HAP-1 (cell line): ENCODE measurements around the gene MKNK1.

Experiments
- DNase-seq, 2 experiments: peaks; one replicate each; pipeline ENCODE4 v3.0.0-alpha.2; 2016 to 2020; ENCODE audit warnings: low spot score in 2 of 2
- H3K27me3 ChIP-seq: fragments of 250-450 bp; sonication (Bioruptor Pico); 2 replicates; pipeline ENCODE4 v1.5.1; 2020; ENCODE audit warnings: low read depth, mild to moderate bottlenecking, moderate library complexity
- H3K36me3 ChIP-seq: fragments of 250-450 bp; sonication (Bioruptor Pico); replicated peaks from 2 replicates; pipeline ENCODE4 v1.5.1; 2020; ENCODE audit warnings: mild to moderate bottlenecking
- H3K4me1 ChIP-seq: fragments of 250-450 bp; sonication (Bioruptor Pico); 2 replicates; pipeline ENCODE4 v1.5.1; 2020; ENCODE audit warnings: mild to moderate bottlenecking
- H3K4me3 ChIP-seq: fragments of 250-450 bp; sonication (Bioruptor Pico); 2 replicates; pipeline ENCODE4 v1.5.1; 2020; ENCODE audit warnings: mild to moderate bottlenecking, moderate library complexity
- H3K9me3 ChIP-seq: fragments of 250-450 bp; sonication (Bioruptor Pico); 2 replicates; pipeline ENCODE4 v1.5.1; 2020; ENCODE audit warnings: mild to moderate bottlenecking, moderate library complexity
- in situ Hi-C: fragments of 300-500 bp; cut with MboI; formaldehyde crosslinking; loops from 3 replicates; pipeline ENCODE4 v1.14.3; 2020; ENCODE audit warnings: low sequenced_read_pairs, inconsistent platforms, mixed read lengths

The MKNK1 gene

DNA sequence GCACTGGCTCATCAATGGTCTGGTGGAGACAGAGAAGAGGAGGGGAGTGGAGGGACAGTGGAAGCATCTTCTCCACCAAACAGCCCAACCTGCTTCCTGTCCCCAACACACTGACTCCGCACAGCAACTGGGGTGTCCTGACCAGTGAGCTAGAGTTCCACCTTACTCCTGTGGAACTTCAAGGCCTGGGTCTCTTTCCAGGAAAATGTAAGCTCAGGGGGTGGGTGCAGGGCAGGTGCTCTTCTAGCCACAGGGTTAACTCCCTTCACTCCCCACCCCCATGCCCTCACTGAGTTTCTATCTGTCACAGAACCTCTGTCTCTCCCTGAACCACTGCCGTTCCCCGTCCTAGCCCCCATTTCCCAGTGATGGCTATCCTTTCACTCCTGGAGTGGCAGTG, 11.7 kb upstream of the MKNK1 start:
- peak overlapping the region; percentile 51 for H3K4me3 ChIP-seq
- peaks cover 4% of the 10 kb centered on the region; the same call in 1 of the 2 replicates for H3K4me1 ChIP-seq
- no peaks in the 10 kb centered on the region for H3K36me3 ChIP-seq
- H3K9me3 ChIP-seq, result no peaks in the 10 kb centered on the region
- no peak for DNase-seq
- in situ Hi-C loops, result no loop called here
- H3K27me3 ChIP-seq, result no peaks in the 10 kb centered on the region

DNA sequence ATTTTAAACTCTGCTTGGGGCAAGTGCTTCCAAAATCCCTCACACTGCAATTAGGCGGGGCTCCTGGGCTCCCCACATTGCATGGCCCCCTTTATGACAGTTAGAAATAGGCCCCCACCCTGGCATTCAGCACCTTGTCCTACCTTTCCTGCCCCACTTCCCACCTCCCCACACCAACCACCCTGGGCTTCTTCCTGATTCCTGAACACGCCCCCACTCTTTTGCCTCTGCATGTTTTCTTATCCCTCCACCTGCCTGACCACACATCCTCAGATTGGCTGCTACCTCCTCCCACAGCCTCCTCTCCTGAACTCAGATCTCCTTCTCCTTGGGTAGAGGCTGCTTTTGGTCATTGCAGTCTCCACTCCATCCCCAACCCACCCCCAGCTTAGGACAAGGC, 11.0 kb upstream of the MKNK1 start:
- no peak overlapping the region for H3K4me3 ChIP-seq
- no peaks in the 10 kb centered on the region for H3K36me3 ChIP-seq
- in situ Hi-C loops, result no loop called here
- H3K9me3 ChIP-seq, result no peaks in the 10 kb centered on the region
- no peaks in the 10 kb centered on the region for H3K27me3 ChIP-seq
- DNase-seq, result no peak
- peaks cover 4% of the 10 kb centered on the region; the same call in 1 of the 2 replicates for H3K4me1 ChIP-seq

DNA sequence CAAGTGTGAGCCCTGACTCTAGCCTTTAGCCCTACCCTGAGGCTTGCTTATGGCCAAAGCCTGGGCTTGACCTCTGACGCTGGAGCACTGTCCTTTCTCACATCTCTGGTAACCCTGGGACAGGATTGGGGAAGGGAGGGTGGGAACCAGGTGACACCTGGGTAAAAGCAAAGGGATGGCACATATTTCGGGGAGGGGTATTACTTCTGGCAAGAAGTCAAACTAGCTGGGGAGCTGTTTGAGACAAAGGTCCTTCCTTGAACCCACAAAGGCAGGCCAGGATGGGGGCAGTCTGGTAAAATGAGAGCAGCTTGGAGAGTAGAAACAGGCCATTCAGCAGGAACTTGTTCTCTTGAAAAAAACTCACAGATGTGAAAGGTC, 10.5 kb upstream of the MKNK1 start:
- Histone ChIP-seq H3K4me3 (no peak overlapping the region), H3K4me1 (peaks cover 4% of the 10 kb centered on the region; the same call in 1 of the 2 replicates), H3K9me3 (no peaks in the 10 kb centered on the region), H3K27me3 (no peaks in the 10 kb centered on the region), H3K36me3 (no peaks in the 10 kb centered on the region)
- DNase-seq, result no peak
- in situ Hi-C loops, result no loop called here

DNA sequence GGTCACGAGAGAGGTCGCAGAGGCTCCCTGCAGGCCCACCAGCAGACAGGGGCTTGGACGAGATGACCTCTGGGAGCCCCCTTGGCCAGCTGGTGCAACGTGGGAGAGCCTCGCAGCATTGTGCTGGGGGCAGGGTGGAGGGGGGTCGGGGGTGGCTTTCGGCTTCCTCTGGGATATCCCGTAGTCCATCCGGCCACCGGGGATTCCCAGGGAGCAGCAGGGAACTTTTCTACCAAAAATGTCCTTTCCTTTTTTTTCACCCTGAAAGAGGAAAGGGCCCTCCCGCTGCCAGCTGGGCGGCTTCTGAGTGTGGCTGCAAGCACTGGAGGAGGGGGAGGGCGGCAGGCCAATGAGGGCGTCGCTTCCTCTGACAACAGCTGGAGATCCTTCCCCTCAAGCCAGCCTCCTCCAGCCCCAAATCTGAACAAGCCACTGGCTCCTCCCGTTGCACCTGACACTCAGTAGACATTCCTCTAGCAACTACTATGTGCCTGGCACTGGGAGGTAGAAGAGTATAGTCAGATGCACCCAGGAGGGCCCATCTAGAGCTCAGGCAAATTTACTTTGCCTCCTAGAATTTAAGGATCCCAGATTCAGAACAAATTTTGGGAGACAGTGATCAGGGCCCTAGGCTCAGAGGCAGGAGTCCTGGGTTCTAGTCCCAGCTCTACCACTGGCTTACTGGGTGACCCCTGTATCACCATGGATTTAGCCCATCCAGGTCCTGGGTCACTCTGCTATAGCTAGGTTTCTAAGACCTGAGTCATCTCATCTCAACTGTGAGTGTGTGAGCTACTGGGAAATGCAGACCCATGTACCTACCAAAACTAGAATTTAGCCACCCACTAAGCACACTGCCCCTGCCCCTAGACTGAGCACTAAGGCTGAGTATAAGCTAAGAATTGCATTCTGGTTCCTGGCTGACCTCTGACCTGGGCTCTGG, 9.9 kb upstream of the MKNK1 start:
- Histone ChIP-seq H3K27me3 (no peaks in the 10 kb centered on the region), H3K4me1 (peaks cover 4% of the 10 kb centered on the region; the same call in 1 of the 2 replicates), H3K9me3 (no peaks in the 10 kb centered on the region), H3K36me3 (no peaks in the 10 kb centered on the region), H3K4me3 (no peak overlapping the region)
- DNase-seq, result peak in 1 of 2 experiments; percentile 26
- in situ Hi-C loops, result no loop called here

DNA sequence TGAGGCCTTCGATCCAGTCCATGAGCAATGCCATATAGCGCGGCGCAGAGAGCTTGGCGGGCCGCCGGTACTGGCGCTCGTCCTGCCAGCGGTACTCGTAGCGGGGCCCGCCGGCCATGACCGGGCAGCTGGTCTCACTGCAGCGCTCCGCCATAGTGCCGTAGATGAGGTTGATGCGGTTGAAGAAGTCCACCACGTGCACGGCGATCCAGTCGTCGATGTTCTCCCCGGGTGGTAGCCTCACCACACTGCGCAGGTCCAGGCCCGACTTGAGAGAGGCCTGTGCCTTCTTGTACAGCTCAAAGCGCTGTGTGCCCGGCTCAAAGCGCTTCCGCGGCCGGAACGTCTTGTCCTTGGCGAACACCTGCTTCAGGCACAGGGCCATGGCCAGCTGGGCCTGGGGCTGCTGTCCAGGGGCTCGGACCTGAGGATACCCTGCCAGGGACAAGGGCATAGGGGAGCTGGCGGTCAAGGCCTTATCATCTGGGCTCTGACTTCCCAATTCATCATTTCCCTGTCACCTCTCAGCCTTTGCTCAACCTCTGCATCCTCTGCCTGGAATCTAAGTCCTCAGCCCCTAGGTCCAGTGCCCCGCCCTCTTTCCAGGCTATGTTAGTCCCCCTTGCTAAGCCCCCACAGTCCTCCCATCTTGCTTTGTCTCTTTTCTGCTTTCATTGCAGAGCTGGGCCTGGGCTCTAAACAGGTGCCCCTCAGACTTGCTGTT, 9.0 kb upstream of the MKNK1 start:
- Histone ChIP-seq H3K27me3 (no peaks in the 10 kb centered on the region), H3K4me1 (peaks cover 4% of the 10 kb centered on the region; the same call in 1 of the 2 replicates), H3K36me3 (no peaks in the 10 kb centered on the region), H3K9me3 (no peaks in the 10 kb centered on the region), H3K4me3 (no peak overlapping the region)
- in situ Hi-C loops, result no loop called here
- DNase-seq, result no peak

DNA sequence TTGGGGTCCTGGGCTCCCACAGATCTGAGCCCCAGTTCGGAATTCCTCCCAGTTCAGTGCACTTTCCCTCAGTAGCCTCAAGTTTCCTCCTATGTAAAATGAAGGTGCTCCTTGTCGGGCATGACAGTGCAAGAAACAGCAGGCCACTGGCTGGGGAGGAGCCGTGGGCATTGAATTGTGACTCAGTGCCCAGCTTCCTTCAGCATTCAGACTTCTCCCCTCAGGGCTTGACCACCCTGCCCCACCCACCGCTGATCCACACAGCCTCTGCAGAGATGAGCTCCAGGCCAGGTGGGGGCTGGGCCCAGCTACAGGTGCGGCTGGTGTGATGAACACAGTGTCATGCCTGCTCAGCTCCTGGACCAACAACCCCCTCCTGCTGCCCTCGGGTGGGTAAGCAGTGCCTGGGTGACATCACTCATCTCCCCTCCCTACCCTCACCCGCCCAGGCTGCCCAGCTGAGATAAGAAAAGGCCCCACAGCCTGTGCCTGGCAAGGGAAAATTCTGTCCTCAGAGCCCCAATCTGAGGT, 7.7 kb upstream of the MKNK1 start:
- Histone ChIP-seq H3K36me3 (no peaks in the 10 kb centered on the region), H3K9me3 (no peaks in the 10 kb centered on the region), H3K4me1 (peaks cover 4% of the 10 kb centered on the region; the same call in 1 of the 2 replicates), H3K4me3 (no peak overlapping the region), H3K27me3 (no peaks in the 10 kb centered on the region)
- in situ Hi-C loops, result no loop called here
- DNase-seq, result no peak

DNA sequence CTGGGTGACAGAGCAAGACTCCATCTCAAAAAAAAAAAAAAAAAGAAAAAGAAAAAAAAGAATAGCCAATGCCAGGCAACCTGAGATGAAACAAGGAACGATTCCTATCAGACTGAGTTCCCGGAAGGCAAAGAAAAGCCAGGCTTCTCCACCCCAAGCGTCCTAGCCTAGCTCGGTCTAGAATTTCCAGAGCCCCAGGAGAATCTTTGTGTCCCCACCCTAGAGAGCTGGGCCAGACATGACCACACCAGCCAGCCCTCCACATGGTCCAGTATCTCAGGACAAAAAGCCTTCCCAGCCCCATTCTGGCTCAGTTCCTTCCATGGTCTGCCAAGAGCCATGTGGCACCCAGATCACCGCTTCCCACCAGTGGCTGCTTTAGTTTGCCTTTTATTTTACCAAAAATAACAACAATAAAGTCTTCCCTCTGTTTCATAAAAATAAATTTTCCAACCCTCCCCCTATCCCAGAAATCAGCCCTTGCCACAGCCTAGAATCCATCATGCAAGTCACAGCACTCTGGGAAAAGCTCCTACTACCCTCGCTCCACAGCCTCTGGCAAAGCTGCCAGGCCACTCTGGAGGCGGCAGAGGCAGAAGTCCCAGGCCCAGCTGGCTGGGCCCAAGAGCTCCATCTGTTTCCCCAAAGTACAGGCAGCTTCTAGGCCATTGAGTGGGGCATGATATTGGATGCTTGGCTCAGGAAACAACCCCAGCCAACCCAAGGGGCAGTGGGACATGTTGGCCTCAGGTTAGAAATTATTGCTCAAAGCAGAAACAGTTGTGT, 3.5 kb upstream of the MKNK1 start:
- Histone ChIP-seq H3K4me3 (no peak overlapping the region), H3K36me3 (no peaks in the 10 kb centered on the region), H3K4me1 (peaks cover 11% of the 10 kb centered on the region), H3K9me3 (no peaks in the 10 kb centered on the region), H3K27me3 (no peaks in the 10 kb centered on the region)
- no peak for DNase-seq
- in situ Hi-C loops, result no loop called here

DNA sequence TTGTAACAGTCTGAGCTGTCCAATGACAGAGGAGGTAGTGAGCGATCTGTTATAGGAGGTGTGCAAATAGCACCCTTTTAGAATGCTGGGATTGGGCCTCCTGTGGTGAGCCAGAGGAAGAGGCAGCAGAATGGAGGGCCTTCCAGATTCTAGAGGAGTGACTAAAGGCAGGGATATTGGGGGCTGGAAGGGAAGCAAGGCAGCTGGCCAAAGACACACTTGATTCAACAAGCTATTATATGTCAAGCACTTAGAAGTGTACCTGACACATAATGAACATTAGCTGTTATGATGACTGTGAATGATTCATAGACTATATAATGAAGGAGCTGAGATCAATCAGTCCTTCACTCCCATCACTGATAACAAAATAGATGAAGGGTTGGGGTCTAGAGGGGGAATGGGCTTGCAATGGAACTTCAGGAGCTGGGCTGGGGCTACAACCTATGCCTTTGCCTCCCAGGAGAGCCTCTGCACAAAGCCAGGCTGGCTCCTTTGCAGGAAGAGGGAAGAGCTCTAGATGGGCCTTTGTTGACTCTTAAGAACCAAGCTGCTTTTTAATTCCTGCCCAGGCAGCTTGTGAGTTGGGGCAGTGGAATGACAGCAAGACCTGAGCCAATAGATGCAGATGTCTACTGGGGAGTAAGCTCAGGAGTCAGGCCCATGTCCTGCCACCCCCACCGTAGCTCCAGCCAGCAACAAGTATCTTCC, 2.3 kb upstream of the MKNK1 start:
- H3K27me3 ChIP-seq, result no peaks in the 10 kb centered on the region
- no peak overlapping the region for H3K4me3 ChIP-seq
- in situ Hi-C loops, result no loop called here
- peaks cover 11% of the 10 kb centered on the region for H3K4me1 ChIP-seq
- DNase-seq, result no peak
- H3K9me3 ChIP-seq, result no peaks in the 10 kb centered on the region
- no peaks in the 10 kb centered on the region for H3K36me3 ChIP-seq

DNA sequence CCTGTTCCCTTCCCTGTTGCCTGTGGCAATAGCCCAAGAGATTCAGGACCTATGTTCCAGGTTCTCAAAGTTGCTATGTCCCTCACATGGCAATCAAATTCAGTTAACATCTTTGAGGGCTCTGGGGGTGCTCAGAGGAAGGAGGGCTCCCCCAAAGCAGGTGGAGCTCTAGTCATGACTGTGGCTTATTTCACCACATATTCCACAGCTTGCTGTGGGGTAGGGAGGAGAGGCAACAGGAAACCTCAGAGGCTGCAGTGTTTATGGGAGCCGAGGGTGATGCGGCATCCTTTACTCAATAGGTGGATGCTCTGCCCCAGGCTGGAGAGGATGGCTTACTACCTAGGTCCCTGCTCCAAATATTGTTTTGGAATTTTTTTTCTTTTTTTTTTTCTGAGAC, 1.2 kb upstream of the MKNK1 start:
- Histone ChIP-seq H3K36me3 (no peaks in the 10 kb centered on the region), H3K27me3 (no peaks in the 10 kb centered on the region), H3K9me3 (no peaks in the 10 kb centered on the region), H3K4me3 (no peak overlapping the region), H3K4me1 (peaks cover 11% of the 10 kb centered on the region)
- no peak for DNase-seq
- in situ Hi-C loops, result no loop called here

DNA sequence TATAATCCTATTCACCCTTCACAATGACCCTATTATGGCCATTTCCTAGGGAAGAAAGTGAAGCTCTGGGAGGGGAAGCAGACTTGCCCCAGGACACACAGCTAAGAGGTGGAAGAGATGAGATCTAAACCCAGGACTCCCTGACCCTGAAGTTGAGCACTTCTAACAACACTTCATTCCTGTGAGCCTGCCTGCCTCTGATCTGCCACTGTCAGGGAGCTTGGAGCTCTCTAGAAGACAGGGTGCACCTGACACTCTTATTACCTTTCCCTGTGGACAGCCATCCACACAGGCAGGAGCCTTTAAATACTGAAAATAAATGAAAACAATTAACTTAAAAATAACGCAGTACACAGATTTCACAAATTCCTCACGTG, 599 bp downstream of the MKNK1 start:
- H3K27me3 ChIP-seq, result no peaks in the 10 kb centered on the region
- no peaks in the 10 kb centered on the region for H3K9me3 ChIP-seq

DNA sequence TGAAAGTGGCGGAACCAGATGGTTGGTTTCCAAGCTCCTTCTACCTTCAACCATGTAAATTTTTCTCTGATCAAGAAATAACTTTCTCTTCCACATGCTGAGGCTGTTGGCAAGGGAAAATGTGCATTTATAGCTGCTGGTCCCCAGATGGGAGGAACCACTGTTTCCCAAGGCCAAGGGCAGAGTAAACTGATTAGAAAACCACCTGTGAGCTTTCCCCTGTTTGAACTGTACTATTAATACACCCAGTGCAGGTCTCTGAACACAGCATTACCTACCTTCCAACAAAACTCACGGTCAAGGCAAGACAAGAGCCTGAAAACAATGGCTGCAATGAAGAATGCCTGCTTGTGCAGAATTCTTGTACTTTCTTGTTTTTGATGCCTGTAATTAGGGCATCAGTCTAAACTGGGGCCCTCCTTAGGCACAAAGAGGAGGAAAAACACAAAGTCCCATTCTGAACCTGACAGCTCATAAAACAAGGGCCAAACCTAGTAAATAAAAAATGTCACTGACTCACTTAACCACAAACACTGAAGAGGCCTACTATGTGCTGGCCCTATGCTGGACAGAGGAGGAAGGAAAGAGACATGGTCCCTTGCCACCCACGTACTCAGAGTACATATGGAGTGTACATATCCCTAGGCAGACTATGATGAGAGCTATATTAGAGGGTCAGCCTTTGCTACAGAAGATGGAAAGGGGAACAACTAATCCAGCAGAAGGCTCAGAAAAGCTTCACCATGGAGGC, 2.6 kb downstream of the MKNK1 start:
- Histone ChIP-seq H3K4me1 (peaks cover 11% of the 10 kb centered on the region), H3K9me3 (no peaks in the 10 kb centered on the region), H3K36me3 (no peaks in the 10 kb centered on the region), H3K27me3 (no peaks in the 10 kb centered on the region), H3K4me3 (no peak overlapping the region)
- in situ Hi-C loops, result no loop called here
- DNase-seq, result no peak

More for the DNA sequence above, 599 bp downstream of the MKNK1 start:
- peaks cover 11% of the 10 kb centered on the region for H3K4me1 ChIP-seq
- no peaks in the 10 kb centered on the region for H3K36me3 ChIP-seq
- in situ Hi-C loops, result no loop called here
- peak in 1 of 2 experiments; percentile 4 for DNase-seq
- H3K4me3 ChIP-seq, result peak overlapping the region; percentile 93

DNA sequence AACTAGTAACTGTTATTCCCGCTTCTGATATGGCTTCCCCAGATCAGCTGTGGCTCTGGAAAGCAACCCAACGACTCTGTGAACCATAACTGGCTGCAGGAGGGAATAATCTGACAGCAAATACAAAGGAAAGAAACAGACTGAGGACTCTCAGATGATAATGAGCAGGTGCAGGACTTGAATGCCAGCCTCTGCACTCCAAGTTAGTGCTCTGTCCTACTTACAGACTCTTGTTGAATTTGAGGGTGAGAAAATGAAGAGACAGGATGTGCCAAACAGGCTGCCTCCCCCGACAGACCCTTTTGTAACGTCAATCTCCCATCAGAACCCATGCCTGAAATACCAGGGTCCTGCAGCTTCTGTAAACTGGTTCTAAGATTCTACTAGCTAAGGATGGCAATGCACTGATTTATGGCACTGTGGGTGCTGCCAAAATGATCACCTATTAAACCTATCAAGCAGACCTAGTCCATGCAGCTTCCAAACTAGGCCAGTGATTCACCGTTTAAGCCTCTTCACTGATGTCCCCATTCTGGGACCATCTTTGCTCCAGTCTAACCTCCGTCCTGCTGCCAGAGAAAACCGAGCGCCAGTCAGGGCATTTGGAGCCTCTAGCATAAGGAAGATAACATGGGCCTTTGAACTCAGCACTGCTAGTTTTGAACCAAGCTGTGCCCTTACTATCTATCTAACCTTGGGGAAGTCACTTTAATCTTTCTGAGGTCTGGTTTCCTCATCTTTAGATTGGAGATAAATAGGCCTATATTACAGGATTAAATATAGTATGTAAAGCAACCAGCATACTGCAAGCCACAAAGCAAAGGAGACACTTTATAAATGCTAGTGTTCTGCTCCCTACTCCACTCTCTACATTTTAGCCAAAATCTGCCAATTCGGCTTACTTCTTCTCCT, 4.8 kb downstream of the MKNK1 start:
- DNase-seq, result no peak
- in situ Hi-C loops, result no loop called here
- Histone ChIP-seq H3K9me3 (no peaks in the 10 kb centered on the region), H3K4me3 (no peak overlapping the region), H3K27me3 (no peaks in the 10 kb centered on the region), H3K36me3 (no peaks in the 10 kb centered on the region), H3K4me1 (peaks cover 6% of the 10 kb centered on the region; the same call in 1 of the 2 replicates)
